ENCODE measurements around the gene NHSL2. TPM values are rescaled to one million over a fixed set of nuclear protein-coding genes. Genes with fewer than 3 reads are reported as not detected.
A peak's percentile ranks its signal among the peaks of the same experiment; 100 is the strongest.

The NHSL2 gene
- total RNA-seq, 4 donors from 2014 or later, result 10.4 to 35.8 (median 13.9) TPM

- no peak for TF ChIP-seq CTCF (IDR thresholded peaks at IDR 0.05)
- no peak for TF ChIP-seq POLR2A (IDR thresholded peaks at IDR 0.05)
- TF ChIP-seq EP300 (IDR thresholded peaks at IDR 0.05), result no peak
- no peak for TF ChIP-seq POLR2AphosphoS5 (IDR thresholded peaks at IDR 0.05)
- 65 to 83% methylated on average over 2 to 4 of the region's 8 CpGs for WGBS, 2 donors (ENCODE audit: low coverage in 1 of 2)
- no peaks in the 10 kb centered on the region for H3K36me3 ChIP-seq
- H3K27ac ChIP-seq, result peak overlapping the region in 3 of 4 donors; percentile 67 to 71 (median 67)
- no peak overlapping the region for H3K4me3 ChIP-seq
- H3K4me1 ChIP-seq, result peaks cover 2 to 67% (median 10%) of the 10 kb centered on the region in 3 donors
- no peaks in the 10 kb centered on the region for H3K9me3 ChIP-seq
- no peaks in the 10 kb centered on the region for H3K27me3 ChIP-seq
- peak; percentile 14 for ATAC-seq
These were observed 149.7 kb downstream of the NHSL2 start for GRCh38 chrX:72060196-72060920.

GRCh38 chrX:72060921-72061490, 150.4 kb downstream of the NHSL2 start:
- Histone ChIP-seq H3K27ac (peak overlapping the region in 3 of 4 donors; percentile 67 to 71 (median 67)), H3K4me1 (peaks cover 2 to 67% (median 10%) of the 10 kb centered on the region in 3 donors), H3K9me3 (no peaks in the 10 kb centered on the region), H3K4me3 (no peak overlapping the region), H3K36me3 (no peaks in the 10 kb centered on the region), H3K27me3 (no peaks in the 10 kb centered on the region)
- peak; percentile 22 for ATAC-seq
- WGBS, 2 donors (ENCODE audit: low coverage in 1 of 2), result 52 to 53% methylated on average over 4 to 5 of the region's 5 CpGs
- TF ChIP-seq POLR2A (IDR thresholded peaks at IDR 0.05), result no peak
- no peak for TF ChIP-seq EP300 (IDR thresholded peaks at IDR 0.05)
- TF ChIP-seq CTCF (IDR thresholded peaks at IDR 0.05), result no peak
- no peak for TF ChIP-seq POLR2AphosphoS5 (IDR thresholded peaks at IDR 0.05)

- peak; percentile 62 for ATAC-seq
- Histone ChIP-seq H3K9me3 (no peaks in the 10 kb centered on the region), H3K27me3 (no peaks in the 10 kb centered on the region), H3K27ac (peak overlapping the region; percentile 67 to 77 (median 74)), H3K4me3 (no peak overlapping the region), H3K36me3 (no peaks in the 10 kb centered on the region), H3K4me1 (peaks cover 2 to 54% (median 10%) of the 10 kb centered on the region in 3 donors)
- WGBS, 2 donors (ENCODE audit: low coverage in 1 of 2), result 39 to 49% methylated on average over 4 to 5 of the region's 6 CpGs
- TF ChIP-seq CTCF (IDR thresholded peaks at IDR 0.05) (no peak), POLR2A (IDR thresholded peaks at IDR 0.05) (no peak), EP300 (IDR thresholded peaks at IDR 0.05) (no peak), POLR2AphosphoS5 (IDR thresholded peaks at IDR 0.05) (peak; percentile 41)
These were observed 152.3 kb downstream of the NHSL2 start for GRCh38 chrX:72062916-72063315.

- WGBS, 2 donors (ENCODE audit: low coverage in 1 of 2), result 41% methylated on average over 5 of the region's 16 CpGs; no CpG with 5 or more reads in 1 of the 2 donors
- TF ChIP-seq EP300 (IDR thresholded peaks at IDR 0.05) (no peak), POLR2A (IDR thresholded peaks at IDR 0.05) (no peak), POLR2AphosphoS5 (IDR thresholded peaks at IDR 0.05) (no peak), CTCF (IDR thresholded peaks at IDR 0.05) (no peak)
- Histone ChIP-seq H3K36me3 (no peaks in the 10 kb centered on the region), H3K9me3 (no peaks in the 10 kb centered on the region), H3K27me3 (no peaks in the 10 kb centered on the region), H3K4me1 (peaks cover 0 to 31% (median 3%) of the 10 kb centered on the region in 3 donors), H3K27ac (peak overlapping the region in 3 of 4 donors; percentile 45 to 69 (median 69)), H3K4me3 (peak overlapping the region; percentile 40 to 42)
- peak; percentile 32 for ATAC-seq
These were observed 158.9 kb downstream of the NHSL2 start for GRCh38 chrX:72069350-72070160.

Measured in gastroesophageal sphincter (tissue), 4 donors.